ENCODE measurements around the gene CD9. TPM values are rescaled to one million over a fixed set of nuclear protein-coding genes. Genes with fewer than 3 reads are reported as not detected.

The CD9 gene
- total RNA-seq, 4 donors from 2014 or later: 349 to 416 (median 399) TPM

DNA sequence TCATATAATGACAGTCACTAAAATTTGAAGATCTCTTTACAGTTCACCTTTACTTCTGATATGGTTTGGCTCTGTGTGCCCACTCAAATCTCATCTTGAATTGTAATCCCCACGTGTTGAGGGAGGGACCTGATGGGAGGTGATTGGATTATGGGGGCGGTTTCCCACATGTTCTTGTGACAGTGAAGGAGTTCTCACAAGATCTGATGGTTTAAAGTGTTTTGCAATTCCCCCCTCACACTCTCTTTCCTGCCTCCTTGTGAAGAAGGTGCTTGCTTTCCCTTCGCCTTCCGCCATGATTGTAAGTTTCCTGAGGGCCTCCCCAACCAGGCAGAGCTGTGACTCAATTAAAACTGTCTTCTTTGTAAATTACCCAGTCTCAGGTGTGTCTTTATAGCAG is 27.3 kb upstream of the CD9 start:
- no peaks in the 10 kb centered on the region for H3K36me3 ChIP-seq
- 92% methylated on average over 4 of the region's 4 CpGs for WGBS
- no peak for DNase-seq (ENCODE audit: extremely low spot score)
- H3K4me3 ChIP-seq: no peak overlapping the region
- H3K9me3 ChIP-seq: no peaks in the 10 kb centered on the region
- TF ChIP-seq POLR2AphosphoS5 (IDR thresholded peaks at IDR 0.05) (no peak), POLR2A (IDR thresholded peaks at IDR 0.05; ENCODE audit: low read depth) (no peak), EP300 (IDR thresholded peaks at IDR 0.05) (no peak)
- TF ChIP-seq, protein P1, sequence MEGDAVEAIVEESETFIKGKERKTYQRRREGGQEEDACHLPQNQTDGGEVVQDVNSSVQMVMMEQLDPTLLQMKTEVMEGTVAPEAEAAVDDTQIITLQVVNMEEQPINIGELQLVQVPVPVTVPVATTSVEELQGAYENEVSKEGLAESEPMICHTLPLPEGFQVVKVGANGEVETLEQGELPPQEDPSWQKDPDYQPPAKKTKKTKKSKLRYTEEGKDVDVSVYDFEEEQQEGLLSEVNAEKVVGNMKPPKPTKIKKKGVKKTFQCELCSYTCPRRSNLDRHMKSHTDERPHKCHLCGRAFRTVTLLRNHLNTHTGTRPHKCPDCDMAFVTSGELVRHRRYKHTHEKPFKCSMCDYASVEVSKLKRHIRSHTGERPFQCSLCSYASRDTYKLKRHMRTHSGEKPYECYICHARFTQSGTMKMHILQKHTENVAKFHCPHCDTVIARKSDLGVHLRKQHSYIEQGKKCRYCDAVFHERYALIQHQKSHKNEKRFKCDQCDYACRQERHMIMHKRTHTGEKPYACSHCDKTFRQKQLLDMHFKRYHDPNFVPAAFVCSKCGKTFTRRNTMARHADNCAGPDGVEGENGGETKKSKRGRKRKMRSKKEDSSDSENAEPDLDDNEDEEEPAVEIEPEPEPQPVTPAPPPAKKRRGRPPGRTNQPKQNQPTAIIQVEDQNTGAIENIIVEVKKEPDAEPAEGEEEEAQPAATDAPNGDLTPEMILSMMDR (IDR thresholded peaks at IDR 0.05): no peak
- intact Hi-C loops (cut with DNase I): no loop called here
- no peaks in the 10 kb centered on the region for H3K27me3 ChIP-seq
- H3K4me1 ChIP-seq: peaks cover 4 to 14% (median 9%) of the 10 kb centered on the region in 4 donors
- peak overlapping the region in 3 of 4 donors; percentile 49 to 65 (median 59) for H3K27ac ChIP-seq (replicated peaks in 1 of 4)

DNA sequence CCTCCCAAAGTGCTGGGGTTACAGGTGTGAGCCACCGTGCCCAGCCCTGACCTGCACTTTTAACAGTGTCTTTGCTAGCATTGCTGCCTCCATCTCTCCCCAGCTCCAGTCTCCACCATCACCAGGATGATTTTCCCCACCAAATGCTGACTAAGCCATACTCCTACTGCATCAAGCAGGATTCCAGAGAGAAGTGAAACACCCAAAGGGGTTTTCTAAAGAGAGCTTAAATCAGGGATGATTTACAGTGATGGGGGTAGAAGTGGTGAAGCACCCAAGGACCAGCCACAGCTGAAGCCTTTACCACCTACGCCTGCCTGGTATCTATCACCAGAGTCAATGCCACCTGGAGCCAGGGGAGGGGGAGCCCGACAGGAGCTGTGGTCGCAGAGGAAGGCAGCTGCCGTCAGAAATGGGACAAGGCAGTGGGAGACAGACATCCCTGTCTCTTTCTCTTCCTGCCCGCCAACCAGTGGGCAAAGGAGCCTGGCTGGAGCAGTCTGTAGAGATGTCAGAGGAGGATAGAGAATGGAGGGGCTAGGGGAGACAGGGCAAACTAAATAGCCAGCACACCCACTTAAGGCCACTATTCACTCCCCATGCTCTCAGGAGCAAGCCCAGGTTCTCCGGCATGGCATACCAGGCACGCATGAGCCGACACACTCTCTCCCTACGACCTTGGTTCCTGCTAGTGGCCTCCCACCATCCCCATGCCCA is 22.4 kb upstream of the CD9 start:
- Histone ChIP-seq H3K27me3 (no peaks in the 10 kb centered on the region), H3K27ac (replicated peaks in 1 of 4) (no peak overlapping the region), H3K4me1 (peaks cover 38 to 44% (median 40%) of the 10 kb centered on the region in 4 donors), H3K9me3 (no peaks in the 10 kb centered on the region), H3K36me3 (no peaks in the 10 kb centered on the region), H3K4me3 (no peak overlapping the region)
- no peak for TF ChIP-seq EP300 (IDR thresholded peaks at IDR 0.05)
- no peak for TF ChIP-seq POLR2A (IDR thresholded peaks at IDR 0.05; ENCODE audit: low read depth)
- no peak for TF ChIP-seq POLR2AphosphoS5 (IDR thresholded peaks at IDR 0.05)
- TF ChIP-seq, protein P1 (IDR thresholded peaks at IDR 0.05): no peak
- no peak for DNase-seq (ENCODE audit: extremely low spot score)
- 97% methylated on average over 10 of the region's 10 CpGs for WGBS
- intact Hi-C loops (cut with DNase I): no loop called here

DNA sequence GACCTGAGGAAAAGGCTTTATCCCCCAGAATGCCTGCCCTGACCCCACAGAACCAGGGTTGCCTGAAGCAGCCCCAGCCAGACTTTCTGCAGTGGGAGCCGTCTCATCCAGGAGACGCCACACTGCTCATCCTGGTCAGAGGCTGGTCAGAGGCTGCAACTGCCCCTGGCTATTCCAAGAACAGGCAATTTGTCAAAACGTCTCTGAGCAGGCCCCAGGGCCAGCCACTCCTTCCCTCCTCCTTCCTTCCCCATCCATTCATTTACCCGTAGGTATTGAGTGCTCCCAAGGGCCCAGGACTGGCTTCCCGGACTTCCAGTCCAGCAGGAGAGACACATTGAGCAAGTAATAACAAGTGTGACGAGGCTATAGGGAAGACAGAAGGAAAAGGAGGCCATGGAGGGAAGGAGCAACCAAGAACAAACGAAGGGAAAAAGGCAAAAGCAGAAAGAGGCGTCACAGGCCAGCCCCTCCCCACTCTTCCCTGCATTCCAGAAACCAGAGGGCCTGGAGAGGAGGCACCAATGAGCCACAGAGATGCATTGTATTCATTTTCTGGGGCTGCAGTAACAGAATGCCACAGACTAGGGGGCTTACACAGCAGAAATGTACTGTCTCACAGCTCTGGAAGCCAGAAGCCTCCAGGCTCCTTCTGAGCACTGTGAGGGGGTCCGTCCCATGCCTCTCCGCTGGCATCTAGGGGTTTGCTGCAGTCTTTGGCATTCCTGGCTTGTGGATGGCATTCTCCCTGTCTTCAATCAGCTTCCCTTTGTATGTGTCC is 21.0 kb upstream of the CD9 start:
- 69% methylated on average over 10 of the region's 10 CpGs for WGBS
- TF ChIP-seq POLR2AphosphoS5 (IDR thresholded peaks at IDR 0.05) (no peak), POLR2A (IDR thresholded peaks at IDR 0.05; ENCODE audit: low read depth) (no peak)
- TF ChIP-seq, protein P1 (IDR thresholded peaks at IDR 0.05): peak in 1 of 3 experiments; percentile 26
- Histone ChIP-seq H3K27me3 (no peaks in the 10 kb centered on the region), H3K9me3 (no peaks in the 10 kb centered on the region), H3K4me1 (peaks cover 43 to 57% (median 54%) of the 10 kb centered on the region in 4 donors), H3K36me3 (no peaks in the 10 kb centered on the region), H3K4me3 (no peak overlapping the region), H3K27ac (replicated peaks in 1 of 4) (peak overlapping the region; percentile 63 to 83 (median 72))
- intact Hi-C loops (cut with DNase I): no loop called here
- DNase-seq (ENCODE audit: extremely low spot score): no peak

DNA sequence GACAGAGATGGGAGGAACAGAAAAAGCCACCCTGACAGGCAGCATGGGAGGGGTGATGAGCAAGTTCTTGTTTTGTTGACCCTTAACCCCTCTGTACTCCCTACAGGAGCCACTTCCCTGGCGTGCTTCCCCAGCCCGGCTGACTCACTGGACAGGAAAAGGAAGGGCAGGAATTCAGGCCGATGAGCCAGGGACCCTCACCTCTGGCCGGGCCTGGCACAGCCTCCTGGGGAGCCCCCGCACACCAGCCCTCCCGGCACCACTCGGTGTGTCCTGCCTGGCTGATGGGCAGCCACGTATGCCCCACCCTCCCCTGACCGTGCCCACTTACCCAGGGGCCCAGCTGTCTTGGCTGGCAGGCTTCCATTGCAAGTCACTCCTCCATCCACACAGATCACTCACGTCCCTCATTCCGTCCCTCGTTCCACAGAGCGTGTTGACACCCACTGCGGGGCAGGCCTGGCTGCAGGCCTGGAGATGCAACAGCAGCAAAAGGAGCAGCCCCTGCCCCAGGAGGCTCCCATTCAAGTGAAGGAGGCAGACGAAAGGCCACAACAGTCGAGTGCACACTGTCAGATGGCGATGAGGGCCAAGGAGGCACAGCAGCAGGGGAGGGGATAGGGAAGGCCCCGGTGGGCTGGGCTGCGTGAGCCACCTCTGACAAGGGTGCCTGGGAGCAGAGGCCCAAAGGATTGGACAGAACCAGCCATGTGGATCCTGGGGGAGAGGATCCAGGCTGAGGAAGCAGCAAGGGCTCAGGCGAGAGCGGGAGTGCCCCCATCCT is 19.7 kb upstream of the CD9 start:
- DNase-seq (ENCODE audit: extremely low spot score): no peak
- Histone ChIP-seq H3K36me3 (no peaks in the 10 kb centered on the region), H3K4me1 (peaks cover 43 to 57% (median 57%) of the 10 kb centered on the region in 4 donors), H3K27me3 (no peaks in the 10 kb centered on the region), H3K4me3 (no peak overlapping the region), H3K9me3 (no peaks in the 10 kb centered on the region), H3K27ac (replicated peaks in 1 of 4) (peak overlapping the region; percentile 63 to 83 (median 72))
- WGBS: 87% methylated on average over 6 of the region's 21 CpGs
- intact Hi-C loops (cut with DNase I): no loop called here
- TF ChIP-seq POLR2AphosphoS5 (IDR thresholded peaks at IDR 0.05): peak; percentile 45 to 51
- TF ChIP-seq, protein P1 (IDR thresholded peaks at IDR 0.05): no peak

All from esophagus muscularis mucosa (tissue), 4 donors.